GM23248 (cell line): ENCODE results near the gene GPANK1. TPM values are rescaled to one million over a fixed set of nuclear protein-coding genes. Genes with fewer than 3 reads are reported as not detected.

Experiments
- DNase-seq: peaks from one replicate; pipeline ENCODE4 v3.0.0-alpha.2; 2015
- H2AFZ ChIP-seq: fragments of 200-600 bp; sonication (generic); 2 replicates; pipeline ENCODE4 v1.6.1; 2016; ENCODE audit warnings: antibody characterized with exemption
- H3F3A ChIP-seq: fragments of 200-600 bp; sonication (generic); 2 replicates; pipeline ENCODE4 v1.6.1; 2016; ENCODE audit warnings: mild to moderate bottlenecking, antibody characterized with exemption, mixed run types; ENCODE audit not compliant: insufficient read depth
- H3K27ac ChIP-seq: fragments of 200-600 bp; sonication (generic); 2 replicates; pipeline ENCODE4 v1.5.1; 2016; ENCODE audit warnings: mild to moderate bottlenecking
- H3K27me3 ChIP-seq: fragments of 200-600 bp; sonication (generic); replicated peaks from 2 replicates; pipeline ENCODE4 v1.6.1; 2016; ENCODE audit warnings: mild to moderate bottlenecking; ENCODE audit not compliant: insufficient read depth
- H3K36me3 ChIP-seq: fragments of 200-600 bp; sonication (generic); 2 replicates; pipeline ENCODE4 v1.6.1; 2016; ENCODE audit warnings: low read depth, mild to moderate bottlenecking
- H3K4me1 ChIP-seq: fragments of 200-600 bp; sonication (generic); 2 replicates; pipeline ENCODE4 v1.6.1; 2016; ENCODE audit warnings: mild to moderate bottlenecking; ENCODE audit not compliant: insufficient read depth
- H3K4me2 ChIP-seq: fragments of 200-600 bp; sonication (generic); one replicate; pipeline ENCODE4 v1.6.1; 2016; ENCODE audit warnings: mild to moderate bottlenecking; ENCODE audit not compliant: unreplicated experiment
- H3K4me3 ChIP-seq: fragments of 200-600 bp; sonication (generic); 2 replicates; pipeline ENCODE4 v1.5.1; 2016; ENCODE audit warnings: mild to moderate bottlenecking
- H3K79me2 ChIP-seq: fragments of 200-600 bp; sonication (generic); 2 replicates; pipeline ENCODE4 v1.6.1; 2016; ENCODE audit warnings: mild to moderate bottlenecking; ENCODE audit not compliant: insufficient read depth
- H3K9ac ChIP-seq: fragments of 200-600 bp; sonication (generic); 2 replicates; pipeline ENCODE4 v1.6.1; 2016; ENCODE audit warnings: mild to moderate bottlenecking
- H3K9me2 ChIP-seq: fragments of 200-600 bp; sonication (generic); 2 replicates; pipeline ENCODE4 v1.6.1; 2016; ENCODE audit warnings: mixed run types, mild to moderate bottlenecking, moderate library complexity; ENCODE audit not compliant: insufficient read depth
- H3K9me3 ChIP-seq: fragments of 200-600 bp; sonication (generic); one replicate; pipeline ENCODE4 v1.6.1; 2017; ENCODE audit warnings: low read depth
- H4K20me1 ChIP-seq: fragments of 200-600 bp; sonication (generic); 2 replicates; pipeline ENCODE4 v1.6.0; 2016; ENCODE audit not compliant: insufficient read depth
- EZH2 ChIP-seq: fragments of 200-600 bp; sonication (generic); IDR thresholded peaks from 2 replicates; pipeline ENCODE4 v1.6.1; 2018; ENCODE audit warnings: antibody characterized with exemption, mild to moderate bottlenecking; ENCODE audit not compliant: insufficient read depth, poor library complexity, severe bottlenecking
- EZH2phosphoT487 ChIP-seq: fragments of 200-600 bp; sonication (generic); IDR thresholded peaks from 2 replicates; pipeline ENCODE4 v1.6.1; 2018; ENCODE audit warnings: antibody characterized with exemption, moderate library complexity, mild to moderate bottlenecking, low read depth; ENCODE audit not compliant: insufficient read depth
- WGBS, 2 experiments: methylation state at CpG; one replicate each; pipeline ENCODE4 v1.1.6; 2015 to 2017; ENCODE audit warnings: low lambda C conversion rate in 2 of 2, low coverage in 1 of 2; ENCODE audit errors: missing lambda C conversion rate in 2 of 2; 5-methylcytosine and 5-hydroxymethylcytosine counted together
- in situ Hi-C: fragments of 300-500 bp; cut with MboI; formaldehyde crosslinking; loops from 2 replicates; pipeline ENCODE4 v1.15.0; 2020
- polyA plus RNA-seq: library from polyadenylated mRNA; unstranded; fragments of >200 nt; fragmentation: Nextera tagmentation; extraction: Ambion mirVana; gene quantifications from 2 replicates; pipeline ENCODE4 v1.2.1, GENCODE V29; 2016
- total RNA-seq: library from RNA; depleted of rRNA; stranded (reverse); fragments of >200 nt; shearing (Covaris generic); gene quantifications from 2 replicates; pipeline ENCODE4 v1.2.3, GENCODE V29; 2014

The GPANK1 gene
- total and polyA plus RNA-seq, 2 experiments from 2014 or later = 10.6 to 19.3 TPM

GRCh38 chr6:31706599-31706998, 41.8 kb upstream of the GPANK1 start, which contains the start of gene LY6G6F:
Gene LY6G6F (plus strand): TSS chr6:31706866. CDS start chr6:31706907, 41 bp downstream.
- no peak within 1 kb of the TSS for H3K9ac ChIP-seq
- no peak within 1 kb of the TSS for H3K4me2 ChIP-seq
- H4K20me1 ChIP-seq = no peaks in the 10 kb centered on the region
- no peaks in the 10 kb centered on the region for H3F3A ChIP-seq
- no peak within 1 kb of the TSS for H3K27ac ChIP-seq
- no peaks in the 10 kb centered on the region for H3K36me3 ChIP-seq
- no peaks in the 10 kb centered on the region for H3K9me3 ChIP-seq
- no peak within 1 kb of the TSS for H2AFZ ChIP-seq
- DNase-seq = no peak
- H3K9me2 ChIP-seq = no peaks in the 10 kb centered on the region
- TF ChIP-seq EZH2 = no peak
- no peak for TF ChIP-seq EZH2phosphoT487
- H3K4me1 ChIP-seq = peaks cover 6% of the 10 kb centered on the region
- 23 to 38% methylated on average over 3 of the region's 3 CpGs for WGBS, 2 experiments
- H3K79me2 ChIP-seq = peaks cover 12% of the 10 kb centered on the region
- in situ Hi-C loops = no loop called here
- no peaks in the 10 kb centered on the region for H3K27me3 ChIP-seq
- no peak within 1 kb of the TSS for H3K4me3 ChIP-seq

DNA sequence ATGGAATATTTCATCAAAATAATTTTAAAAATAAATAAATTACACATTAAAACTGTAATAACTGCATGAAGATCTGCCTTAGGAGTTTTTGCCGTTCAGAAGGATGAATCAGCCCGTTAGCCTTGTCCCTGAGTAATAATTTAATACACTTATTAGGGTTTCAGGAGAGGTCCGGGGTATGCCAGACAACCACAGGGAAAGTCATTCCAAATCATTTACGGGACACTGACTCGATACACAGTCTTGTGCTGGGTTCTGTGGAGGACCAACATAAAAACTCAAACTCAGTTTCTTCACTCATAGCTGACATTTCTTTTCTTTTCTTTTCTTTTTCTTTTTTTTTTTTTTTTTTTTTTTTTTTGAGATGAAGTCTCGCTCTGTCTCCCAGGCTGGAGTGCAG, 41.1 kb upstream of the GPANK1 start:
- H3K9me3 ChIP-seq = no peaks in the 10 kb centered on the region
- H3K9ac ChIP-seq = no peak overlapping the region
- no peak overlapping the region for H3K4me2 ChIP-seq
- H4K20me1 ChIP-seq = no peaks in the 10 kb centered on the region
- no peaks in the 10 kb centered on the region for H3K9me2 ChIP-seq
- H3K4me3 ChIP-seq = no peak overlapping the region
- peaks cover 19% of the 10 kb centered on the region for H3K79me2 ChIP-seq
- 78 to 82% methylated on average over 5 to 6 of the region's 6 CpGs for WGBS, 2 experiments
- peaks cover 8% of the 10 kb centered on the region for H3K4me1 ChIP-seq
- in situ Hi-C loops = no loop called here
- no peaks in the 10 kb centered on the region for H3K27me3 ChIP-seq
- H3K27ac ChIP-seq = no peak overlapping the region
- H2AFZ ChIP-seq = no peak overlapping the region
- no peaks in the 10 kb centered on the region for H3K36me3 ChIP-seq
- no peak for DNase-seq
- H3F3A ChIP-seq = no peaks in the 10 kb centered on the region
- TF ChIP-seq EZH2 (no peak), EZH2phosphoT487 (no peak)

- peaks cover 8% of the 10 kb centered on the region for H3K4me1 ChIP-seq
- peak within 1 kb of the TSS; percentile 96 for H2AFZ ChIP-seq
- peak within 1 kb of the TSS; percentile 86 for H3K9ac ChIP-seq
- no peaks in the 10 kb centered on the region for H4K20me1 ChIP-seq
- peak; percentile 99 for DNase-seq
- H3K79me2 ChIP-seq = peaks cover 36% of the 10 kb centered on the region
- H3K9me2 ChIP-seq = no peaks in the 10 kb centered on the region
- H3K27me3 ChIP-seq = no peaks in the 10 kb centered on the region
- in situ Hi-C loops = no loop called here
- H3K4me2 ChIP-seq = peak within 1 kb of the TSS; percentile 99
- TF ChIP-seq EZH2phosphoT487 (no peak), EZH2 (no peak)
- H3K4me3 ChIP-seq = peak within 1 kb of the TSS; percentile 96
- peaks cover 6% of the 10 kb centered on the region; the same call in 1 of the 2 replicates for H3K36me3 ChIP-seq
- H3F3A ChIP-seq = no peaks in the 10 kb centered on the region
- H3K9me3 ChIP-seq = no peaks in the 10 kb centered on the region
- WGBS, 2 experiments = 2% methylated on average over 48 to 54 of the region's 54 CpGs
- H3K27ac ChIP-seq = peak within 1 kb of the TSS; percentile 90
These were observed 38.3 kb upstream of the GPANK1 start, which contains the start of gene ABHD16A for GRCh38 chr6:31702819-31703716. Gene ABHD16A (minus strand): TSS chr6:31703324. CDS start chr6:31703281, 43 bp downstream.

GRCh38 chr6:31702405-31702818, 37.6 kb upstream of the GPANK1 start:
- H4K20me1 ChIP-seq = no peaks in the 10 kb centered on the region
- H3K4me3 ChIP-seq = peak overlapping the region; percentile 96
- peak overlapping the region; percentile 96 for H2AFZ ChIP-seq
- H3K27me3 ChIP-seq = no peaks in the 10 kb centered on the region
- no peaks in the 10 kb centered on the region for H3K9me2 ChIP-seq
- H3K4me2 ChIP-seq = peak overlapping the region; percentile 99
- no peak for DNase-seq
- WGBS, 2 experiments = 1 to 2% methylated on average over 10 of the region's 10 CpGs
- no peaks in the 10 kb centered on the region for H3K9me3 ChIP-seq
- H3K4me1 ChIP-seq = peaks cover 8% of the 10 kb centered on the region
- peak overlapping the region; percentile 90 for H3K27ac ChIP-seq
- H3K9ac ChIP-seq = peak overlapping the region; percentile 86
- H3K36me3 ChIP-seq = peaks cover 6% of the 10 kb centered on the region; the same call in 1 of the 2 replicates
- no peaks in the 10 kb centered on the region for H3F3A ChIP-seq
- TF ChIP-seq EZH2phosphoT487 (no peak), EZH2 (no peak)
- in situ Hi-C loops = no loop called here
- peaks cover 36% of the 10 kb centered on the region for H3K79me2 ChIP-seq
